Cardiac ventricle fibroblast (primary cell): ENCODE measurements around the gene ZDHHC22. TPM values are rescaled to one million over a fixed set of nuclear protein-coding genes. Genes with fewer than 3 reads are reported as not detected.

Experiments used
- total RNA-seq: library from RNA; depleted of rRNA; stranded (reverse); fragments of >200 nt; gene quantifications from 2 replicates; pipeline ENCODE4 v1.2.3, GENCODE V29; 2015

The ZDHHC22 gene
- not detected in 2 replicates for total RNA-seq

GRCh38 chr14:77141214-77142004 is at the start of gene ZDHHC22:
Gene ZDHHC22 (minus strand): TSS chr14:77141791. CDS start chr14:77139738, 2,053 bp downstream.

DNA sequence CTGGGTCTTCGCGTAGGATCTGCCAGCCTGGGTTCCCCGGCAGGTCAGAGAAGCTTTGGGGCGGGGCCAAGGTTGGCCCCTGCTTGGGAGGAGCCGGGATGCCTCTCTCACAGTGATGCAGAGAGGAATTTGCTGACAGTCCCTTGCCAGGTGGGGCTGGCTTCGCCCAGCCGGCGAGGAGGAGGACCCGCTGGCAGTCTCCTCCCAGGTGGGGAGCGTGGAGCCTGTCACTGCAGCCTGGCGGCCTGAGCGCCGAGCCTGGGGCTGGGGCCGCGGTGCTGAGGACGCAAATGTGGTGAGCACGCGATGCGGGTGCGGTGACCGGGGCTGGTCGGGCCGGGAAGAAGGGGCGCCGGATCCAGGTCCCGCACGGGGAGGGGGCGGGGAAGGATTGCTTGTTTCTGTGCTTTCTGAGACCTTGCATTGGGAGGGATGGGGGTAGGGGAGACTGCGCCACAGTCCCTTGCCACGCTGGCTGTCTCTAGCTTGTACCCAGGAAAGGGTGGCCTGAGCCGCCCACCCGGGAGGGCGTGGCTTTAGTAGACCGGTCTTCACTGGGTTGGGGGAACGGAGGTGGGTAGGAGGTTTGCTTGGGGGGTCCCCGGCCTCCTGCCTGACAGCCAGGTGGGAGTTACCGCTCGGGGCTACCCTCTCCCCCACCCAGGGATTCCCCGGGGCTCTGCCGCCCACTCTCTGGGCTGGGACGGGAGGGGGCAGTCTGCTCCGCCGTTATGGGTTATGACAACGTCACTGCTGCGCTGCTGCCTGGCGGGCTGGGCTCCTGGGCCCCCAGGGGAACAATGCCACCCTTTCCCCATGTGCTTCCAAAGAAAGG is 40.2 kb upstream of the ZDHHC22 start, which contains the start of gene TMEM63C:
Gene TMEM63C (plus strand): TSS at position 196 of the 835 bp plus-strand sequence. CDS start 37,016 bp downstream, outside the sequence.

DNA sequence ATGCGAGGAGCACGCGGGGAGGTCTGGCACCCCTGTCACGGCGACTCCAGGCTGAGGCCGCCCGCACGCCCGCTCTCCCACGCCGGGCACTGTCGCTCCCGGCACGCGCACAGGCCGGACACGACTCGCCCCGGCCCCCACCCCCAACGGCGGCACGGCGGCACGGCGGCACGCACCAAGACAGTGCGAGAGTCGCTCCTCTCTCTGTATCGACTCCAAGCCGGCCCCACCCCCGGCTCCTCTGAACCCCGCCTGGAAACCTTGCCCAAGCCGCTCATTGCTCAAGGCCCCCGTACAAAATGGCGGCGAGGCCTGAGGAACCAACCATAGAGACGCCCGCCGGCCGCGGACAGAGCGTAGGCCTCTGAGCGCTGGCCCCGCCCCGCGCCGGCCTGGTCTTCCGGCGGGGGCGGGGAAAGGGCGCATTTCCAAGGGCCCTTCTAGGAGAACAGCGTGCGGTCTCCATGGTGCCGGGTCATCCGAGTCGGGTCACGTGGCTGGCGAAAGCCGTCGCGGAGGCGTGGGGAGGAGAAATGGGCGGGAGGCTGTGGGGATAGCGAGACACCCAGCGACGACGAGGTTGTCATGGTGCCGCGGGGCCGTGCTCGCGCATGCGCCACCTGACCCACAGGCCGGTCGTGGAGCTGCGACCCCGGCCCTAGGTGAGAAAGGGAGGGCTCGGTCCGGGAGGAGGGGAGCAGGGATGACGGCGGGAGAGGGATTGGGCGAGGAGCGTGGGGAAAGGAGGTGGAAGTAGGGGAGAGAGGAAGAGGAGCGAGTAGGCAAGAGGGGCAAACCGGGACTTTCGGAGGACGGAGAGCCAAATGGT is 43.7 kb downstream of the ZDHHC22 start, which contains the start of gene CIPC:
Gene CIPC (plus strand): TSS at position 559 of the 829 bp plus-strand sequence. CDS start 7,451 bp downstream, outside the sequence.

Other genes with a start within 250 kb of the ZDHHC22 start
- gene IRF2BPL, start 113.1 kb downstream of the ZDHHC22 start, total RNA-seq: 23.1 and 23.7 TPM in 2 replicates
- gene CIPC, start 43.5 kb downstream of the ZDHHC22 start, total RNA-seq: 11.6 and 12.0 TPM in 2 replicates
- not detected in 2 replicates for gene TMEM63C, start 40.0 kb upstream of the ZDHHC22 start, total RNA-seq
- gene NGB, start 129.4 kb upstream of the ZDHHC22 start, total RNA-seq: not detected in 2 replicates
- 9.4 and 14.4 TPM in 2 replicates for gene POMT2, start 179.1 kb upstream of the ZDHHC22 start, total RNA-seq
- 19.6 and 25.1 TPM in 2 replicates for gene GSTZ1, start 179.2 kb upstream of the ZDHHC22 start, total RNA-seq
- gene TMED8, start 235.3 kb upstream of the ZDHHC22 start, total RNA-seq: 5.7 and 5.8 TPM in 2 replicates
- 1.6 and 2.2 TPM in 2 replicates for gene SAMD15, start 235.6 kb upstream of the ZDHHC22 start, total RNA-seq